Immature natural killer cell (primary cell): ENCODE results near the gene LPO. TPM values are rescaled to one million over a fixed set of nuclear protein-coding genes. Genes with fewer than 3 reads are reported as not detected.

Source experiments
- DNase-seq, 3 donors: peaks; one replicate each; pipeline ENCODE4 v3.0.0; 2022; ENCODE audit warnings: mixed read lengths in 1 of 3
- H3K27ac Mint-ChIP-seq, 6 donors: one replicate each; pipeline ENCODE4 v1.8.0; 2020; ENCODE audit warnings: mixed read lengths in 6 of 6, mild to moderate bottlenecking in 5 of 6, inconsistent platforms in 4 of 6, moderate library complexity in 3 of 6
- H3K27me3 Mint-ChIP-seq, 3 donors: one replicate each; pipeline ENCODE4 v1.8.0; 2020 to 2021; ENCODE audit warnings: low read depth in 3 of 3, mild to moderate bottlenecking in 3 of 3, mixed read lengths in 3 of 3, moderate library complexity in 3 of 3, inconsistent platforms in 1 of 3
- H3K36me3 Mint-ChIP-seq, 3 donors: one replicate each; pipeline ENCODE4 v1.8.0; 2020; ENCODE audit warnings: mixed read lengths in 3 of 3, inconsistent platforms in 2 of 3, mild to moderate bottlenecking in 2 of 3
- H3K4me1 Mint-ChIP-seq, 2 donors: one replicate each; pipeline ENCODE4 v1.8.0; 2020; ENCODE audit warnings: inconsistent platforms in 2 of 2, mild to moderate bottlenecking in 2 of 2, mixed read lengths in 2 of 2, moderate library complexity in 1 of 2
- H3K4me3 Mint-ChIP-seq, 5 donors: one replicate each; pipeline ENCODE4 v1.8.0; 2020; ENCODE audit warnings: mild to moderate bottlenecking in 5 of 5, mixed read lengths in 5 of 5, inconsistent platforms in 3 of 5, moderate library complexity in 3 of 5
- H3K9me3 Mint-ChIP-seq, 6 donors: one replicate each; pipeline ENCODE4 v1.8.0; 2020; ENCODE audit warnings: mild to moderate bottlenecking in 6 of 6, mixed read lengths in 6 of 6, inconsistent platforms in 4 of 6, moderate library complexity in 3 of 6
- polyA plus RNA-seq, 3 donors: library from polyadenylated mRNA; unstranded; fragments of 300-500 nt; fragmentation: Illumina TruSeq; gene quantifications; one replicate each; pipeline ENCODE4 v1.2.3, GENCODE V29; 2021

The LPO gene
- under 1 TPM in 2 of 3 donors, not detected in 1; 0.09 to 0.22 TPM for polyA plus RNA-seq

DNA sequence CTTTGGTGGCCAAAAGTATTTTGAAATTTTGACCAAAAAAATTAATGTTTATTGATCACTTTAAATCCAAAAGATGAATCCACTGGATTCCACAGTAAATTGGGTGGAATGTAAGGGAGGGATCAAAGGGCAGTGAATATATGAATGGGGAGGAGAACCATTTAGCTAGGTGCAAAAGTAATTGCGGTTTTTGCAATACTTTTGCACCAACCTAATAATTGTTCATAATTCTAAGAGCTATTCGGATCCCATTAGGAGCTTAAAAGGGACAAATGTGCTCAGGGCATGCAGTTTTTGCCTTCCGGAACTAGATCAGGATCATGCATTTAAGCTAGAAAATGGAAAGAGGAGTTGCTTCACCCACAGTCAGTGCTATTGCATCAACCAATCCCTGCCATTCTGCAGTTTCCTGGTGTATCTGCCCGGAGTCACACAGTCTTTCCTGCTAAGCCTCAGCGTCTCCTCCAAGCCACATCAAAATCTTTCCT lies at the start of gene LPO:
Gene LPO (plus strand): TSS at position 438 of the 488 bp plus-strand sequence. CDS start 4,396 bp downstream, outside the sequence.
- DNase-seq, result no peak
- Mint-ChIP-seq H3K36me3 (no peaks in the 10 kb centered on the region), H3K9me3 (peaks cover 0 to 1% (median 0%) of the 10 kb centered on the region in 6 donors), H3K4me1 (no peaks in the 10 kb centered on the region), H3K27ac (no peak within 1 kb of the TSS), H3K4me3 (no peak within 1 kb of the TSS), H3K27me3 (peaks cover 3 to 19% (median 7%) of the 10 kb centered on the region in 3 donors)

DNA sequence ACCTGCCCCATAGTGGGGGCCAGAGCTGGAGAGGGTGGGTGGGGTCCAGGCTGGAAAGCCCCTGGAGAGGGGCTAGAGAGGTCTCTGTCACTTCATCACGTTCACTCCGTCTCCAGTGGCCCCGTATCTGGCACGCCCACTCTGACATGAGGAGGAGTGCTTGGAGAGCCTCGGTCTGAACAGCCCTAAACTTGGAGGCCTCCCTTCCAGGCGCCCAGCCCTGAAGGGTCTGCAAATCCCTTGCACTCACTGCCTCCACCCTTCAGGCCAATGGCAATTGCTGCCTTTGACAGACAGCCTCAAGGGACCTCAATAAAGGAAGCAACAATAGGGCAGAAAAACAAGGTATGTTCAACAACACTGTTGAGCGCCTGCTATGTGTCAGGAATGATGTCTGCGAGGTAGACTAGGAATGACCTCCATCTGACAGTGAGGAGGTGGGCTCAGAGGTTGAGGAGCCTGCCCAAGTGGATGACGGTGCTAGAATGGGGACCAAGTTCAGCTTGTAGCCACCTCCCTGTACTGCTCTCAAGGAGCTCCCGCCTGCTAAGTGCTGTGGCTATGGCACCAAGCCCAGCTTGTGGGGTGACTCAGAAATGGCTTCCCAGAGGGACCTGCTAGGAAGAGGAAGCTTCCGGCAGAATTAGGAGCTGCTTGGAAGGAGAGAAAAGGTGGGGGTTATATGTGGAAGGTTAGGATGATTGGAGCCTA lies 48.8 kb upstream of the LPO start:
- no peak for DNase-seq
- peaks cover 0 to 6% (median 6%) of the 10 kb centered on the region in 3 donors for H3K27me3 Mint-ChIP-seq
- H3K4me1 Mint-ChIP-seq, result peaks cover 0 to 3% of the 10 kb centered on the region in 2 donors
- H3K27ac Mint-ChIP-seq, result peak overlapping the region in 1 of 6 donors; percentile 49
- no peaks in the 10 kb centered on the region for H3K36me3 Mint-ChIP-seq
- H3K9me3 Mint-ChIP-seq, result no peaks in the 10 kb centered on the region
- no peak overlapping the region for H3K4me3 Mint-ChIP-seq

DNA sequence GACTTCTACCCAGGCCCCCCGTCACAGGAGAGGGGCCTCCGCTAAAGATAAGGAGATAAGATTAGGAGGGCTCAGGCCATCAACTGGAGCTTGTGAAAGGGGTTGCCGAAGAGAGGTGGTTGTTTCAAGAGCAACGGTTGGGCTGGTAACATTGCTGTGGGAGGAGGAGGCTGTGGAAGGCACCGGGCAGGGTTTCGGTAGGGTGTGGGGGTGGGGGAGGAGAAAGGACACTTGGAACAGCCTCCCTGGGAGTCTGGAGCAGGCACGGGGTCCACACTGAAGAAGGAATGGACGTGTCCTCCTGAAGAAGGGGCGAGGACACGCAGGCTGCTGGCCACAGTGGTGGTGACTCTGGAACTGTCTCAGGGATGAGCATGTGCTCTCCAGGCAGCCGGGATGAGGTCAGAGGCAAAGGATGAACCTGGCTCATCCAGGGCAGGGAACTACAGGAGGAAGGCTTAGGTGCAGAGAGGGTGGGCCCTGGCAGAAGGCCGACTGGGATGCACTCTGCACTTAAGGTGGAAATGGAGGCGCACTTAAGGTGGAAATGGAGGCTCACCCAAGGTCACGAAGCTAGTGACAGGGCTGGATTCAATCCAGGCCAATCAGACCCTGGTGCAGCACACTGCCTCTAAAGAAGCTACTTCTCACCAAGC lies 47.0 kb upstream of the LPO start:
- H3K27ac Mint-ChIP-seq, result no peak overlapping the region
- H3K4me1 Mint-ChIP-seq, result no peaks in the 10 kb centered on the region
- no peak for DNase-seq
- no peaks in the 10 kb centered on the region for H3K9me3 Mint-ChIP-seq
- H3K36me3 Mint-ChIP-seq, result no peaks in the 10 kb centered on the region
- peaks cover 0 to 9% (median 6%) of the 10 kb centered on the region in 3 donors for H3K27me3 Mint-ChIP-seq
- H3K4me3 Mint-ChIP-seq, result no peak overlapping the region

DNA sequence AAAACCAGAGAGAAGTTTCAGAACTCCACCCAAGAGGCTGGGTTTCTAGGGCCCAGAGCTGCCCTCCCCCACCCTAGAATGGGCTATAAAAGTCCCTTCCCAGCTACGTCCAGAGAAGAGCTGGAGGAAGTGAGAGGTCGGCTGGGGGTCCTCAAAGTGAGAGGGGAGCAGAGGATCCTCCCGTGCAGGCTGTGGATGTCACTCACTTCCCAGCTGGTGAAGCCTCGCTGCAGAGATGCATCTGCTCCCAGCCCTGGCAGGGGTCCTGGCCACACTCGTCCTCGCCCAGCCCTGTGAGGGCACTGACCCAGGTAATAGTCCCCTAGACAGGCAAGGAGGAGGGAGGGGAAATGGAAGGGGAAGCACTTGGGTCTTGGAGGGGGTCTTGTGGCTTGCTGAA lies 45.8 kb upstream of the LPO start, which contains the start of gene EPX:
Gene EPX (plus strand): TSS at position 115 of the 400 bp plus-strand sequence. CDS start 121 bp downstream, at position 236.
- Mint-ChIP-seq H3K9me3 (no peaks in the 10 kb centered on the region), H3K4me1 (no peaks in the 10 kb centered on the region), H3K36me3 (no peaks in the 10 kb centered on the region), H3K27me3 (peaks cover 0 to 11% (median 6%) of the 10 kb centered on the region in 3 donors), H3K27ac (no peak within 1 kb of the TSS), H3K4me3 (no peak within 1 kb of the TSS)
- DNase-seq, result no peak

DNA sequence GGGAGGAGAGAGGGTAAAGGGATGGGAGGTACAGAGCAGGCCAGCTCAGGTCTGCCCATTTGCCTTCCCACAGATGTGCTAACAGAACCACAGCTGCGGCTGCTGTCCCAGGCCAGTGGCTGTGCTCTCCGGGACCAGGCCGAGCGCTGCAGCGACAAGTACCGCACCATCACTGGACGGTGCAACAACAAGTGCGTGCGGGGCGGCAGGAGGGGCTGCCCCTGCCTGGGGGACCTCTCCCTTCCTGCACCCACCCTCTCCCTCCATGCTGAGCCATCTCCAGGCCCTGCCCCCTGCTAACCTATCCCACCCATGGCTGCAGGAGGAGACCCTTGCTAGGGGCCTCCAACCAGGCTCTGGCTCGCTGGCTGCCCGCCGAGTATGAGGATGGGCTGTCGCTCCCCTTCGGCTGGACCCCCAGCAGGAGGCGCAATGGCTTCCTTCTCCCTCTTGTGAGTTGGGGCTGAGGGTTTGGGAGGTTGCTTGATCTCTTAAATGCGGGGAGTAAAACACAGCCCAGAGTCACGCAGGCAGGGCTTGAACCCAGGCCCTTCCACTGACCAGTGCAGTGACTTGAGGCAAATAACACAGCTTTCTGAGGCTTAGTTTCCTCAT lies 44.6 kb upstream of the LPO start:
- DNase-seq, result no peak
- H3K4me3 Mint-ChIP-seq, result no peak overlapping the region
- H3K9me3 Mint-ChIP-seq, result no peaks in the 10 kb centered on the region
- no peak overlapping the region for H3K27ac Mint-ChIP-seq
- H3K36me3 Mint-ChIP-seq, result no peaks in the 10 kb centered on the region
- H3K4me1 Mint-ChIP-seq, result no peaks in the 10 kb centered on the region
- H3K27me3 Mint-ChIP-seq, result peaks cover 3 to 8% (median 4%) of the 10 kb centered on the region in 3 donors

DNA sequence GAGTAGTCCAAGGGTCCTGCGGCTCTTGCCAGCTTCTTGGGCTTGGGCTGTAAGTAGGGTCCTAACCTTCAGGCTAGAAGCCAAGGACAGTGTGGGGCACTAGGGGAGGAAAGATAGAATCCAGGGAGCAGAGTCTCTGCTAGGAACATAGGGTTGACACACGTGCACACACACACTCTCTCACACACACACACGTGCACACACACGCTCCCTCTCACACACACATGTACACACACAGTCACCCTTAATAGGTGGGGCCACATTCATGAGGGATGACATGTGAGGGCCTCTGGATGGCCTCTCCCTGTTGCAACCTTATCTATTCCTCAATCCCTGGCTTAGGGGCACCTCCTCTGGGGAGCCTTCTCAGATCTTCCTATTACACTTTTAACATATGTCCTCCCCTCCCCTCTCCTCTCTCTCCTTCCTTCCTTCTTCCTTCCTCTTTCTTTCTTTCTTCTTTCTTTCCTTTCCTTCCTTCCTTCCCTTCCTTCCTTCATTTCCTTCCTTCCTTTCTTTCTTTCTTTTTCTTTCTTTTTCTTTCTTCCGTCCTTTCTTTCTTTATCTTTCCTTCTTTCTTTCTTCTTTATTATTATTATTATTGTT lies 42.8 kb upstream of the LPO start:
- Mint-ChIP-seq H3K4me3 (no peak overlapping the region), H3K9me3 (no peaks in the 10 kb centered on the region), H3K36me3 (no peaks in the 10 kb centered on the region), H3K27me3 (peaks cover 3 to 10% (median 4%) of the 10 kb centered on the region in 3 donors), H3K27ac (no peak overlapping the region), H3K4me1 (peaks cover 0 to 1% of the 10 kb centered on the region in 2 donors)
- no peak for DNase-seq

DNA sequence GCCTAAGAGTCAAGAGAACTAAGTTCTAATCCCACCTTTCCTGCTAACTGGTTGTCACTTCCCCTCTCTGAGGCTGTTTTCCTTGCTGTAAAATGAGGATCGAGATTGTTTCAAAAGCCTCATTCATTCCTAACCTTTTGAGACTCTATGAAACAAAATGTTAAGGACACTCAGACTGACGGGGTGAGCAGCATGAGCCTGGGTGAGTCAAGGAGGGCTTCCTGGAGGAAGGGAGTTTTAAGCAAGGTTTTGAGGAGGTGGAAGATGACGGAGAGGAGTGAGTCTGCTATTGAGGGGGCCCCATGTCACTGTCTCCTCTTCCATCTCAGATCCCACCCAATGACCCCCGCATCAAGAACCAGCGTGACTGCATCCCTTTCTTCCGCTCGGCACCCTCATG lies 41.8 kb upstream of the LPO start:
- no peak overlapping the region for H3K27ac Mint-ChIP-seq
- peaks cover 0 to 1% of the 10 kb centered on the region in 2 donors for H3K4me1 Mint-ChIP-seq

DNA sequence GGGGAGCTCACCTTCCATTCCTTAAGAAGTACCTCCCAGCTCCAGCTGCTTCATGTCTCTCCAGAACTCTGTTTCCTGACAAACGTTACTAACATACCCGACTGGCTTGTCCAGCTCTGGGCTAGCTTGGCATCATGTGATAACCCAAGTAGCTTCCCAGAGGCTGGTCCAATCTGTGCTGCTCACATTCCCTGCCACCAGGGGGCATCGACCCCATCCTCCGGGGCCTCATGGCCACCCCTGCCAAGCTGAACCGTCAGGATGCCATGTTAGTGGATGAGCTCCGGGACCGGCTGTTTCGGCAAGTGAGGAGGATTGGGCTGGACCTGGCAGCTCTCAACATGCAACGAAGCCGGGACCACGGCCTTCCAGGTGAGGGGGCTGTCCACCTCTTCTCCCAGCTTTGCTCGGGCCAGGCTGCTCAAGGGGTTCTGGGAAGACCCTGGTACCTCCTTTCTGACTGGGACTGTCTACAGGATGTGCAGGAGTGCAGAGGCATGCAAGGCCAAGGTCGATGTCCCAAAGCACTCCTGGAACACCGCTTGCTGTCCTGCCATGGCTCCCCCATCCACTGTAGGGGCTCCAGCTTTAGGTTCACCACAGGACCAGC lies 38.3 kb upstream of the LPO start:
- DNase-seq, result peak; percentile 34 to 44 (median 35)
- Mint-ChIP-seq H3K4me3 (no peak overlapping the region), H3K27ac (no peak overlapping the region), H3K4me1 (peaks cover 0 to 1% of the 10 kb centered on the region in 2 donors), H3K9me3 (no peaks in the 10 kb centered on the region), H3K27me3 (peaks cover 3 to 8% (median 6%) of the 10 kb centered on the region in 3 donors), H3K36me3 (peaks cover 0 to under 1% (median 0%) of the 10 kb centered on the region in 3 donors)

More for the DNA sequence above, 41.8 kb upstream of the LPO start:
- H3K9me3 Mint-ChIP-seq, result no peaks in the 10 kb centered on the region
- no peaks in the 10 kb centered on the region for H3K36me3 Mint-ChIP-seq
- DNase-seq, result no peak
- H3K27me3 Mint-ChIP-seq, result peaks cover 3 to 10% (median 4%) of the 10 kb centered on the region in 3 donors
- no peak overlapping the region for H3K4me3 Mint-ChIP-seq

DNA sequence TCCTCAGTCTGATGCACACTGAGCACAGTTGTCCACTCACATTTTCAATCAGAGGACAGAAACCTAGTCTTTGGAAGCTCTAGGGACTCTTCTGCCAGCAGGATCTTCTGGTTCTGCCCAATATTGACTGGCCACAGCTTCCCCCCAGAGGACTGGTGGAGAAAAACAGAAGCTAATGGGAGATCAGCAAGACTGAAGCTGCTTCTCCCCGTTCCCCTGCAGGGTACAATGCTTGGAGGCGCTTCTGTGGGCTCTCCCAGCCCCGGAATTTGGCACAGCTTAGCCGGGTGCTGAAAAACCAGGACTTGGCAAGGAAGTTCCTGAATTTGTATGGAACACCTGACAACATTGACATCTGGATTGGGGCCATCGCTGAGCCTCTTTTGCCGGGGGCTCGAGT lies 35.5 kb upstream of the LPO start:
- no peaks in the 10 kb centered on the region for H3K9me3 Mint-ChIP-seq
- H3K4me1 Mint-ChIP-seq, result peaks cover 0 to 1% of the 10 kb centered on the region in 2 donors
- peaks cover 0 to 8% (median 4%) of the 10 kb centered on the region in 3 donors for H3K36me3 Mint-ChIP-seq
- H3K27ac Mint-ChIP-seq, result no peak overlapping the region
- no peak overlapping the region for H3K4me3 Mint-ChIP-seq
- no peak for DNase-seq
- peaks cover 3% of the 10 kb centered on the region in 3 donors for H3K27me3 Mint-ChIP-seq

DNA sequence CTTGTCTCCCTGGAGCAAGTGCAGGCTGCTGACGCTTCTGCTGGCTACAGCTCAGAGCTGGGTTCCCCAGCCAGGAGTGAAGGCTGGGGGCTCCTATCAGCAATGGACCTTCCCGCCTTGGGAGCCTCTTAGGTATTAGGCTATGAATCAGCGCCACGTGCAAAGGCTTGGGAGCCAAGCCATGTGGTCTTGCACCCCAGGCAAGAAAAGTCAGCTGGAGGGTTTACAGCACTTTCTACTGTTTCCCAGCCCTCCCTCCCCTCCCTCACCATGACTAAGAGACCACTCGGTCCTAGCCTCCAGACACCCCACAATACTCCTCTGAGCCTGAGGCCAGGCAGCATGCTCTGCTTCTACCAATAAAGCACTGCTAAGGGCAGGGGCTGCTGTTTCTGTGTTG lies 33.6 kb upstream of the LPO start:
- Mint-ChIP-seq H3K27ac (no peak overlapping the region), H3K4me3 (no peak overlapping the region), H3K4me1 (peaks cover 0 to 1% of the 10 kb centered on the region in 2 donors), H3K9me3 (no peaks in the 10 kb centered on the region), H3K27me3 (peaks cover 0 to 3% (median 3%) of the 10 kb centered on the region in 3 donors), H3K36me3 (peaks cover 7 to 16% (median 13%) of the 10 kb centered on the region in 3 donors)
- no peak for DNase-seq

DNA sequence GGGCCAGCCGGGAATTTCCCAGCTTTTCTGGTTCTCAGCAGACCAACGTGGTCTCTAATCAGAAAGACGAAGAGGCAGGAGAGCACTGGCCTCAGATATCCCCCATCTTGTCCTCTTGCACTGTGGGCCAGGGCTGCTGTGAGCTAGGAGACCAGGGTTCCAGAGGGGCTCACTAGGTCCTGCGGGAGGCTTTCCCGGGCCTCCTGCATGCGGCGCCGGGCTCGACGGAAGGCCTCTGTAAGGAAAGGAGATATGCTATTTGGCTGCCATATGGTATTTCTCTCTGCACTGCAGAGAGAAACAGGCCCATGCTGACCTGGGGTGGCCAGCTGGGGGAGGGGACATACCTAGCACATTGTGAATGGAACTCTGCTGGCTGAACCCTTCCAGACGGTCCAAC lies 32.4 kb upstream of the LPO start:
- H3K4me3 Mint-ChIP-seq, result no peak overlapping the region
- H3K9me3 Mint-ChIP-seq, result no peaks in the 10 kb centered on the region
- peaks cover 0 to 3% (median 0%) of the 10 kb centered on the region in 3 donors for H3K27me3 Mint-ChIP-seq
- no peaks in the 10 kb centered on the region for H3K4me1 Mint-ChIP-seq
- DNase-seq, result no peak
- H3K36me3 Mint-ChIP-seq, result peaks cover 12 to 22% (median 20%) of the 10 kb centered on the region in 3 donors
- no peak overlapping the region for H3K27ac Mint-ChIP-seq

DNA sequence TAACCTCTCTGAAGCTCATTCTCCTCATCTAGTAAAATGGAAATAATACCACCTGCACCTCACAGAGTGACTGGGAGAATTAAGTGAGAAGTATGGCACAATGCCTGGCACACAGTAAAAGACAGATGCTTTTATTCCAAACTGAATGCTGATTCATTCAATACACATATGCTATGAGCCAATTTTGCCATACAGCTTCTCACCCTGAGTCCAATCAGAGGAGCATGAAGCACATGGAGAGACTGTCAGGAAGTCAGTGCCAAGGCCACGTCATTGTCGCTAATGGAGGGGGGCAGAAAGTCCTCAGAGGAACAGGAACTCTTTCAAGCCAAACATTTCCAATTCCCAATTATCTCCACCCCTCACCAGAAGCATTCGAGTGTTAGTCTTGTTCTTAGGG lies 30.9 kb upstream of the LPO start:
- Mint-ChIP-seq H3K27ac (no peak overlapping the region), H3K4me3 (no peak overlapping the region), H3K4me1 (no peaks in the 10 kb centered on the region), H3K36me3 (peaks cover 12 to 29% (median 20%) of the 10 kb centered on the region in 3 donors), H3K27me3 (peaks cover 0 to 1% (median 0%) of the 10 kb centered on the region in 3 donors), H3K9me3 (no peaks in the 10 kb centered on the region)
- DNase-seq, result no peak

DNA sequence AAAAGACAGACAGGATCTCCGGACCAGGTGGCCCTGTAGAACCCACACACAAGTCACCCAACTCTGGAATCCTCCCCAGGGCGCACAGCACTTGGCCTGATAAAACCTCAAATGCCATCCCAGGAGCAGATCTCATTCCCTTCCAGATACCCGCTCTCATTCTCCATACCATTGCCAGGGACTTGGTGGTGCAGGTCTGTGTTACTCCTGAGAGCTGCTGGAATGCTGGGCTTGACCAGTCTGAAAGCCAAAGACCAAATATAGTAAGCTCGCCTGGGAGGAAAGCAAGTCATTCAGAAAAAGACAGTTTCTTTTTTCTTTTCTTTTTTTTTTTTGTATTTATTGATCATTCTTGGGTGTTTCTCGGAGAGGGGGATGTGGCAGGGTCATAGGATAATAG lies 30.0 kb upstream of the LPO start:
- H3K9me3 Mint-ChIP-seq, result no peaks in the 10 kb centered on the region

More for the DNA sequence above, 30.0 kb upstream of the LPO start:
- Mint-ChIP-seq H3K36me3 (peaks cover 12 to 33% (median 25%) of the 10 kb centered on the region in 3 donors), H3K27ac (peak overlapping the region in 1 of 6 donors; percentile 25), H3K27me3 (no peaks in the 10 kb centered on the region), H3K4me1 (no peaks in the 10 kb centered on the region), H3K4me3 (no peak overlapping the region)
- no peak for DNase-seq
